Measurements from ENCODE around the gene SRI.
"Not testable (repeated sequence)": the region's sequence is repeated elsewhere in the genome, so short reads cannot be mapped to it uniquely, and the experiment has no call there.

The SRI gene, protein sequence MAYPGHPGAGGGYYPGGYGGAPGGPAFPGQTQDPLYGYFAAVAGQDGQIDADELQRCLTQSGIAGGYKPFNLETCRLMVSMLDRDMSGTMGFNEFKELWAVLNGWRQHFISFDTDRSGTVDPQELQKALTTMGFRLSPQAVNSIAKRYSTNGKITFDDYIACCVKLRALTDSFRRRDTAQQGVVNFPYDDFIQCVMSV

GRCh38 chr7:88219781-88220747 lies at the start of gene SRI:
Gene SRI, minus strand, starts transcription at chr7:88220038. Its CDS starts 12 bp downstream, at chr7:88220026.
- peak; percentile 70 for DNase-seq

GRCh38 chr7:88269586-88269985 lies 49.7 kb upstream of the SRI start:
- DNase-seq, result no peak

DNA sequence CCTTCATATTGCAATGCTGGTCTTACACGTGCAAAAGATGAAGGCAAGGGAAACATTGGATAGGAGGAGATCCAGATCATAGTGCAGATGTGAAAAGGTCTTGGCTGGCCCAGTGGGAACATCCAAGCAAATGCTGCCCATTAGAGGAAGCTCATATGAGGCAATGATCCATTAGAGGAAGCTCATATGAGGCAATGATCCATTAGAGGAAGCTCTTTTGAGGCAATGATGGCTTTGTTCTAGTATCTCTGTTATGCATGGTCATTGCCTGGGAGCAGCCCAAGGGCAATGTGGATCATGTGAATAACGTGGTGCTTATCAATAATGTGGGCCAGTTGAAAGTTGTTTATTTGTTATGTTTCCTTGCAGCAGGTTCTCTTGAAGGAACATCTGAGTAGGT lies 49.0 kb upstream of the SRI start:
- no peak for DNase-seq

- DNase-seq, result no peak
Observed at GRCh38 chr7:88268051-88268450, 48.2 kb upstream of the SRI start.

- no peak for DNase-seq
Observed at GRCh38 chr7:88267421-88267820, 47.6 kb upstream of the SRI start.

GRCh38 chr7:88264987-88265386 lies 45.1 kb upstream of the SRI start:
- not testable (repeated sequence) for DNase-seq

- DNase-seq, result no peak
Observed at GRCh38 chr7:88262562-88262961, 42.7 kb upstream of the SRI start.

DNA sequence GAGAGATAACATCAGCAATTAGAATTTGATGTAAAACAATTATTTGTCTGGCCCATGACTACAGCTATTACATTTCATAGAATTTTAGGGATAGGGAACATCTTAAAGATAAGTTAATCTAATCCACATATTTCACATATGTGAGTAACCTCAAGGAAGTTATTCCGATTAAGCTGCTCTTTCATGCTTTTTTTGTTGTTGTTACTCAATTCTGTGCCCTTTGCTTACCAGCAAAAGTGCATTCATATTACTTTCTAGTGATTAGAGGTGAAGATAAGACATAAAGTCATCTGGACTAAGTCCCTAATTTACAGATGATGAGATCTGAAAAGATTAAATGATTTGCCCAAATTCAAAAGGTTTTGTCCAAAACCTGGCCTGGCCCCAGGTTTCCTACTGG lies 40.9 kb upstream of the SRI start:
- no peak for DNase-seq

DNA sequence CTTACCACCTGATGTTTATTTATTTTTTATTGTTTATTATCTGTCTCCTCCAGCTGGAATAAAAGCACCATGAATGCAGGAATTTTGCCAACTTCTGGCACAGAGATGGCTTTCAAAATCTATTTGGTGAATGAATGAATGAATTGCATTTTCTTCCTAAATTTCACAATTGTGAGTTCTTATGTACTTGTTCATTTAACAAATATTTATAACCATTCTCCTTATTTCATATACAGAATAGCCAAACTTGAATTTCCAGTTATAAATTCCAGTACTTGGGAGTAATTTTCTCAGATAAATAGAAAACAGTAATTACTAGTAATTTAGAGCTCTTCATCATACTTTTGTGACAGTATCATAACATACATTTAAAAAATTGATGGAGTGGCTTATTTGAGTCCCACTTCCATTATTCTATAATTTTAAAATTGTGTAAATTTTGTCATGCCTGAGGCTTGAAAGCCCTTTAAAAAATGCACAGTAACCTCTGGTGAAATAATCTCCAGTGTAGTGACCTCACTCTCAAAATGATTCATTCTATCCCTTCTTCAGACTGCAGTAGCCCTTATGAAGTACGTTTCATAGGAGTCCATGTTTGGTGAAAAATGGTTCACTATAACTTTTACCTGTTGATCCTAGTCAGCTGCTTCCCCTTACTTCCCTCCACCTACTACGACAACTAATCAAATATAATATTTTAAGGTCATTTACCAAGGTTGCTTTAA lies 40.0 kb upstream of the SRI start:
- no peak for DNase-seq

DNA sequence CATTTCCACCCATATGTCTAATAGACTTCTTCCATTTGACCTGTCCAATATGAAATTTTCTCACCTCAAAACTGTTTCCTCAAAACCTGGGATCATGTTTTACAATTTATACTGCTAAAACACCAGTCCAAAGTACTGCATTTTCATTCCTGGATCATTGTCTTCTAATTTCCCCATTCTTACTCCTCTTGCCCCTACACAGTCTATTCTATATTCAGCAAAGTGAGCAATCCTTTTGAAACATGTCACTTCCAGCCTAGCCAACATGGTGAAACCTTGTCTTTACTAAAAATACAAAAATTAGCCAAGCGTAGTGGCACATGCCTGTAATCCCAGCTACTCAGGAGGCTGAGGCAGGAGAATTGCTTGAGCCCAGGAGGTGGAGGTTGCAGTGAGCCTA lies 38.5 kb upstream of the SRI start:
- not testable (repeated sequence) for DNase-seq

DNA sequence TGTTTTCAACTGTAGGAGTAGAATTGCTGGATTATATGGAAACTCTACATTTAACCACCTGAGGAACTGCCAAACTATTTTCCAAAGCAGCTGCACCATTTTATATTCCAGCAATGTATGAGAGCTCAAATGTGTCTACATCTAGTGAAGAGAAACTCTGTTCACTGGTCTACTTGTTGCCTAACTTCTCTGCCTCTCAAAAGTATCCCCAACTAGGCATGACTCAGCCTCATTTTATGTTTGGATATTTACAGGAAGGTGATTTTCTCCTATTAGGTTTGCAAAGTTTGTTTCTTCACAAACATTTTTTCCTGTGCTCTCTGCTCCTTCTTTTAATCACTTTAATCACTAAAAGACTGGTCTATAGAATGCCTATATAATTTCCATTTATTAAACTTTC lies 37.1 kb upstream of the SRI start:
- DNase-seq, result no peak

GRCh38 chr7:88254721-88255424 lies 35.0 kb upstream of the SRI start:
- no peak for DNase-seq

DNA sequence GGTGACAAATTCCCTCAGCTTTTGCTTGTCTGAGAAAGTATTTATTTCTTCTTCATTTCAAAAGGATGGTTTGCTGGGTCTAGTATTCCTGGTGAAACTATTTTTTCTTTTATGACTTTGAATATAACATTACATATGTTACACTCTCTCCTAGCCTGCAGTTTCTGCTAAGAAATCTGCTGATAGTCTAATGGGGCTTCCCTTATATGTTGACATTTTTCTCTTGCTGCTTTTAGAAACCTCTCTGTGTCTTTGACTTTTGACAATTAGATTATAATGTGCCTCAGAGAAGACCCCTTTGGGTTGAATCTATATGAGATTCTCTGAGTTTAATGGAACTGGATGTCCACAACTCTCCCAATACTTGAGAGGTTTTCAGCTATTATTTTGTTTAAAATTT lies 33.8 kb upstream of the SRI start:
- DNase-seq, result no peak

GRCh38 chr7:88244258-88244657 lies 24.4 kb upstream of the SRI start:
- no peak for DNase-seq

GRCh38 chr7:88243345-88243909 lies 23.6 kb upstream of the SRI start:
- no peak for DNase-seq

DNA sequence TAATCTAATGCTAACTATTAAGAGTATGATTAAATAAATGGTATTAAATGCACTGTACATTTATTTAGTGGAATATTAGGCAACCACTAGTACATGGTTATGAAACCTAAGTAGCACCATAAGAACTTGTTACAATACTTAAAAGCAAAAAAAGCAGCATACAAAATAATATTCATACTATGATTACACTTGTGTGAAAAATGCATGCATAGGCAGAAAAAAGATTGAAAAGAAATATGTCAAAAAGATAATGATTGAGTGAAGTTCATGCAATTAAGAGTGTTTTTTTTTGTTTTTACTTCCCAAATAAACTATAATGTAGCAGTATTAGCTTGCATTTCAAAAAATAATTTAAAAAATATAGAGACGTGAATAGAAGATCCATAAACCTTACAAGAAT lies 20.0 kb upstream of the SRI start:
- no peak for DNase-seq

- DNase-seq, result no peak
Observed at GRCh38 chr7:88233828-88234227, 14.0 kb upstream of the SRI start.

GRCh38 chr7:88230646-88231045 lies 10.8 kb upstream of the SRI start:
- no peak for DNase-seq

DNA sequence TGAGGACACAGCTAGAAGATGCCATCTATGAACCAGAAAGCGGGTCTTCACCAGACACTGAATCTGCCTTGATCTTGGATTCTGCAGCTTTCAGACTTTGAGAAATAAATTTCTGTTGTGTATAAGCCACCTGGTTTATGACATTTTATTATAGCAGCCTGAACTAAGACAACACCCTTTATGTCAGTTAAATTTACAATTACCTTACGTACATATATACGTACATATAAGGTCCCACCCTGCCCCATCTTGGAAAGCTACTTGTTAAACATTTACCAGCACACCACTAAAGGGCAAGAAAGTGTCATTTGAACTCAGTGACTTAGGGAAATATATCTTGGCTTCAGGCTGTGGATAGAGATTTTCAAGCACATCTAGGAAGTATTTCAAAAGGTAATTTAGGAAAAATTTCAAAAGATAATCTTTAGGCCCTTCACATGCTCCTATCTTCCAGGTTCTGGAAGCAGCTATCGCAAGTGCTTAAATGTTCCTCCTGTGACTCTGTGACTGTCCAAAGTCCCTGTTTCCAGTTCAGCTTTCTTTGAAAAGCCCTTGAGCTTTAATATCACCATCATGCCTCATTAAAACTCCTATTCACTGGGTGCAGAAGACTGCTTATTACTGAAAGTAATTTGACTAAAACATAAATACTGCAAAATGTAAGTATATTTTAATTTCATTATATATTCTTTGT lies 9.6 kb upstream of the SRI start:
- no peak for DNase-seq

- no peak for DNase-seq
Observed at GRCh38 chr7:88226886-88227516, 7.2 kb upstream of the SRI start.

GRCh38 chr7:88226201-88226600 lies 6.4 kb upstream of the SRI start:
- DNase-seq, result no peak

All from NCI-H2107 (cell line).